ENCODE data around the gene PRPH2. TPM values are rescaled to one million over a fixed set of nuclear protein-coding genes. Genes with fewer than 3 reads are reported as not detected.

PRPH2 gene
- total RNA-seq, 2 experiments from 2014 or later = not detected

- Histone ChIP-seq H2AFZ (ENCODE audit: low read length) (no peak overlapping the region), H3K27ac (ENCODE audit: low read depth, low read length, poor library complexity, severe bottlenecking) (no peak overlapping the region), H3K9me3 (ENCODE audit: low read length) (no peaks in the 10 kb centered on the region), H3K4me3 (ENCODE audit: low read depth, low read length, poor library complexity, severe bottlenecking) (no peak overlapping the region), H3K36me3 (ENCODE audit: insufficient read depth, low read length) (no peaks in the 10 kb centered on the region), H3K79me2 (ENCODE audit: insufficient read depth, low read depth, low read length) (no peaks in the 10 kb centered on the region), H3K4me1 (ENCODE audit: insufficient read depth, low read length, poor library complexity, severe bottlenecking) (no peaks in the 10 kb centered on the region), H3K4me2 (ENCODE audit: low read length) (no peak overlapping the region), H4K20me1 (ENCODE audit: insufficient read depth, low read length) (no peaks in the 10 kb centered on the region), H3K9me2 (ENCODE audit: insufficient read depth, low read length) (no peaks in the 10 kb centered on the region)
- ChIA-PET POLR2A (no interaction called here), CTCF (ENCODE audit: unreplicated experiment) (no interaction called here)
- TF ChIP-seq EZH2phosphoT487 (IDR thresholded peaks at IDR 0.05; ENCODE audit: borderline replicate concordance, low read depth, low read length) = no peak
- no peak for TF ChIP-seq CTCF (conservative IDR thresholded peaks at IDR 0.05; ENCODE audit: low read length)
- DNase-seq (ENCODE audit: low spot score) = no peak
- BruUV-seq (replicated peaks) = no TSS peak
- intact Hi-C loops (cut with micrococcal nuclease; ENCODE audit: unreplicated experiment) = no loop called here
Observed at GRCh38 chr6:42711930-42712329, 10.5 kb downstream of the PRPH2 start.

- Histone ChIP-seq H3K4me3 (ENCODE audit: low read depth, low read length, poor library complexity, severe bottlenecking) (no peak overlapping the region), H3K4me1 (ENCODE audit: insufficient read depth, low read length, poor library complexity, severe bottlenecking) (no peaks in the 10 kb centered on the region), H3K79me2 (ENCODE audit: insufficient read depth, low read depth, low read length) (no peaks in the 10 kb centered on the region), H3K27ac (ENCODE audit: low read depth, low read length, poor library complexity, severe bottlenecking) (no peak overlapping the region), H3K9me3 (ENCODE audit: low read length) (no peaks in the 10 kb centered on the region), H3K36me3 (ENCODE audit: insufficient read depth, low read length) (no peaks in the 10 kb centered on the region), H2AFZ (ENCODE audit: low read length) (no peak overlapping the region), H3K9me2 (ENCODE audit: insufficient read depth, low read length) (no peaks in the 10 kb centered on the region), H3K4me2 (ENCODE audit: low read length) (no peak overlapping the region), H4K20me1 (ENCODE audit: insufficient read depth, low read length) (no peaks in the 10 kb centered on the region)
- no TSS peak for BruUV-seq (replicated peaks)
- ChIA-PET CTCF (ENCODE audit: unreplicated experiment) (no interaction called here), POLR2A (no interaction called here)
- TF ChIP-seq CTCF (conservative IDR thresholded peaks at IDR 0.05; ENCODE audit: low read length) (no peak), EZH2phosphoT487 (IDR thresholded peaks at IDR 0.05; ENCODE audit: borderline replicate concordance, low read depth, low read length) (no peak)
- no peak for DNase-seq (ENCODE audit: low spot score)
- intact Hi-C loops (cut with micrococcal nuclease; ENCODE audit: unreplicated experiment) = no loop called here
Observed at GRCh38 chr6:42710316-42710715, 12.1 kb downstream of the PRPH2 start.

- ChIA-PET POLR2A (interaction anchor here (0.7 kb wide), 1 partner anchor 21 kb away, joined by 3 read pairs; no protein-coding TSS in a partner anchor), CTCF (ENCODE audit: unreplicated experiment) (no interaction called here)
- no peaks in the 10 kb centered on the region for H3K9me2 ChIP-seq (ENCODE audit: insufficient read depth, low read length)
- intact Hi-C loops (cut with micrococcal nuclease; ENCODE audit: unreplicated experiment) = no loop called here
- TF ChIP-seq CTCF (conservative IDR thresholded peaks at IDR 0.05; ENCODE audit: low read length) (no peak), EZH2phosphoT487 (IDR thresholded peaks at IDR 0.05; ENCODE audit: borderline replicate concordance, low read depth, low read length) (no peak)
- no peak overlapping the region for H2AFZ ChIP-seq (ENCODE audit: low read length)
- H3K27ac ChIP-seq (ENCODE audit: low read depth, low read length, poor library complexity, severe bottlenecking) = no peak overlapping the region
- no peaks in the 10 kb centered on the region for H3K9me3 ChIP-seq (ENCODE audit: low read length)
- no TSS peak for BruUV-seq (replicated peaks)
- H3K4me3 ChIP-seq (ENCODE audit: low read depth, low read length, poor library complexity, severe bottlenecking) = no peak overlapping the region
- H3K4me1 ChIP-seq (ENCODE audit: insufficient read depth, low read length, poor library complexity, severe bottlenecking) = no peaks in the 10 kb centered on the region
- H4K20me1 ChIP-seq (ENCODE audit: insufficient read depth, low read length) = no peaks in the 10 kb centered on the region
- no peak overlapping the region for H3K4me2 ChIP-seq (ENCODE audit: low read length)
- DNase-seq (ENCODE audit: low spot score) = no peak
- no peaks in the 10 kb centered on the region for H3K36me3 ChIP-seq (ENCODE audit: insufficient read depth, low read length)
- H3K79me2 ChIP-seq (ENCODE audit: insufficient read depth, low read depth, low read length) = no peaks in the 10 kb centered on the region
Observed at GRCh38 chr6:42709871-42710270, 12.5 kb downstream of the PRPH2 start.

Measured in OCI-LY7 (cell line).